GM12892 (cell line): Measurements from ENCODE around the gene C21orf91.
"Not testable (repeated sequence)": the region's sequence is repeated elsewhere in the genome, so short reads cannot be mapped to it uniquely, and the experiment has no call there.

Source experiments
- POLR2A ChIP-seq: IDR thresholded peaks from 2 replicates; pipeline ENCODE4 v1.6.1; 2011; ENCODE audit warnings: low read depth, low read length, control low read depth
- POLR2AphosphoS5 ChIP-seq: IDR thresholded peaks from 2 replicates; pipeline ENCODE4 v1.6.1; 2011; ENCODE audit warnings: low read depth, low read length, control low read depth
- TAF1 ChIP-seq: IDR thresholded peaks from 2 replicates; pipeline ENCODE4 v1.6.1; 2011; ENCODE audit warnings: low read depth, mild to moderate bottlenecking, control low read depth, low read length, borderline replicate concordance

DNA sequence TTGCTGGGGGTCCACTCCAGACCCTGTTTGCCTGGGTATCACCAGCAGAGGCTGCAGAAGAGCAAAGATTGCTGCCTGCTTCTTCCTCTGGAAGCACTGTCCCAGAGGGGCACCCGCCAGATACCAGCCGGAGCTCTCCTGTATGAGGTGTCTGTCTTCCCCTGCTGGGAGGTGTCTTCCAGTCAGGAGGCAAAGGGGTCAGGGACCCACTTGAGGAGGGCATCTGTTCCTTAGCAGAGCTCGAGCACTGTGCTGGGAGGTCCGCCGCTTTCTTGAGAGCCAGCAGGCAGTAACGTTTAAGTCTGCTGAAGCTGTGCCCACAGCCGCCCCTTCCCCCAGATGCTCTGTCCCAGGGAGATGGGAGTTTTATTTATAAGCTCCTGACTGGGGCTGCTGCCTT, 44.1 kb downstream of the C21orf91 start:
- TF ChIP-seq POLR2A, POLR2AphosphoS5, TAF1: not testable (repeated sequence)
